Right lobe of liver (tissue), 4 donors: Measurements from ENCODE around the gene TTLL5.

ENCODE experiments used
- CTCF ChIP-seq, 4 donors: fragments of 200-600 bp in 3 of 4; fragments of 450-650 bp in 1 of 4; IDR thresholded peaks; one replicate each; pipeline versions ENCODE4 v1.5.1 to v1.8.0; 2016 to 2022; ENCODE audit warnings: antibody characterized with exemption in 4 of 4, mild to moderate bottlenecking in 2 of 4
- POLR2A ChIP-seq: fragments of 450-650 bp; IDR thresholded peaks from one replicate; pipeline ENCODE4 v1.6.1; 2017; ENCODE audit warnings: antibody characterized with exemption, mild to moderate bottlenecking
- donor health status: DM: no; HTN: no; CAD: no.
- donor health status: DM: no; HTN: no; CAD: no.
- donor health status: DM: no; HTN: yes; CAD: no.

- TF ChIP-seq POLR2A (no peak), CTCF (IDR thresholded peaks at IDR 0.05) (no peak)
Measured at GRCh38 chr14:75655235-75655634, 5.8 kb upstream of the TTLL5 start.
